ENCODE measurements around the gene BTN3A1. TPM values are rescaled to one million over a fixed set of nuclear protein-coding genes. Genes with fewer than 3 reads are reported as not detected.

BTN3A1 gene
- total and polyA plus RNA-seq, 2 of the 13 experiments (the other 11 are each of a cell fraction or from before 2014, with no cell fraction given), result 13.3 to 14.0 TPM

DNA sequence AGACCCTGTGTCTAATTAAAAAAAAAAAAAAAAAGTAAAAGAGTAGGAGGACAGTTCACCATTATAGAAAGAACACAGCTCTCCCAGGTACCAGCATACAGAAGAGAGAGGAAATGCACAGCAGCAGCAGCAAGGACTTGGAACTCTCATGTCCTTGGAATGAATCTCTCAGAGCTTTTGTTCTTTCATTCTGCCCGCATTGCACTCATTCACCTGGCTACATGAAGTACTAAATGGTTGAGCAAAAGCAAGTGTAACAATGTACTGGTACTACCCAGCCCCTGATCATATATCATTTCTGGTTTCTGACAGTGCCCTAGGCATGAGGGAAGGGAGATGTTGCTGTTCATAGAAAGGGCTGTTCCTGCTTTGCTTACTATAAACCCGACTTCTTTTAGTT is 26.1 kb downstream of the BTN3A1 start:
- no peak overlapping the region for H2AFZ ChIP-seq (ENCODE audit: low read length)
- in situ Hi-C loops (cut with HindIII; ENCODE audit: extremely low pct_ligation_motif_present, low pct_unique_long_range_greater_than_20kb), result no loop called here
- WGBS (ENCODE audit: low lambda C conversion rate), result 63% methylated on average over 2 of the region's 2 CpGs
- ChIA-PET POLR2A (no interaction called here), CTCF (ENCODE audit: low intra/inter-chr PET ratio, low total read pairs) (no interaction called here)
- no peak overlapping the region for H3K4me3 ChIP-seq (replicated peaks in 1 of 3; ENCODE audit: insufficient read depth in 1 of 3, low read depth in 2 of 3, low read length in 3 of 3)
- H3K4me1 ChIP-seq (ENCODE audit: insufficient read depth, low read length), result peaks cover 21% of the 10 kb centered on the region
- BruUV-seq (replicated peaks), result no TSS peak
- FAIRE-seq, result no peak
- no peaks in the 10 kb centered on the region for H3K79me2 ChIP-seq (ENCODE audit: insufficient read depth, low read length)
- H3K27ac ChIP-seq (ENCODE audit: extremely low read length, insufficient read depth, low read length), result no peak overlapping the region
- peaks cover 7 to 25% of the 10 kb centered on the region in 2 experiments; a peak in 3 of 5 replicates for H3K36me3 ChIP-seq (replicated peaks in 1 of 2; ENCODE audit: control insufficient read depth in 1 of 2, insufficient read depth in 2 of 2, low read length in 2 of 2)
- TF ChIP-seq ATAD3A (CRISPR knock-in tag; IDR thresholded peaks at IDR 0.05), result no peak
- TF ChIP-seq, protein P1, sequence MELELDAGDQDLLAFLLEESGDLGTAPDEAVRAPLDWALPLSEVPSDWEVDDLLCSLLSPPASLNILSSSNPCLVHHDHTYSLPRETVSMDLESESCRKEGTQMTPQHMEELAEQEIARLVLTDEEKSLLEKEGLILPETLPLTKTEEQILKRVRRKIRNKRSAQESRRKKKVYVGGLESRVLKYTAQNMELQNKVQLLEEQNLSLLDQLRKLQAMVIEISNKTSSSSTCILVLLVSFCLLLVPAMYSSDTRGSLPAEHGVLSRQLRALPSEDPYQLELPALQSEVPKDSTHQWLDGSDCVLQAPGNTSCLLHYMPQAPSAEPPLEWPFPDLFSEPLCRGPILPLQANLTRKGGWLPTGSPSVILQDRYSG (CRISPR knock-in tag; IDR thresholded peaks at IDR 0.05), result no peak
- TF ChIP-seq KDM4B (CRISPR knock-in tag; IDR thresholded peaks at IDR 0.05), result no peak
- TF ChIP-seq ZNF180 (CRISPR knock-in tag; IDR thresholded peaks at IDR 0.05; ENCODE audit: borderline replicate concordance, low read depth), result no peak
- TF ChIP-seq ZNF20 (CRISPR knock-in tag; IDR thresholded peaks at IDR 0.05), result no peak
- no peak for TF ChIP-seq ZNF33A (CRISPR knock-in tag; IDR thresholded peaks at IDR 0.05; ENCODE audit: borderline replicate concordance)
- TF ChIP-seq ARHGAP35 (CRISPR knock-in tag; IDR thresholded peaks at IDR 0.05; ENCODE audit: borderline replicate concordance), result no peak
- no peaks in the 10 kb centered on the region for H3K27me3 ChIP-seq (ENCODE audit: control insufficient read depth in 1 of 2, insufficient read depth in 2 of 2, low read length in 2 of 2)
- intact Hi-C loops (cut with micrococcal nuclease; ENCODE audit: unreplicated experiment), result no loop called here
- DNase-seq (ENCODE audit: low spot score), result no peak
- no peak overlapping the region for H3K4me2 ChIP-seq (ENCODE audit: low read depth, low read length)
- no peaks in the 10 kb centered on the region for H3K9me3 ChIP-seq (ENCODE audit: low read length)
- ATAC-seq, result no peak
- H3K9ac ChIP-seq (ENCODE audit: insufficient read depth, low read depth, low read length), result no peak overlapping the region
- no peaks in the 10 kb centered on the region for H4K20me1 ChIP-seq (ENCODE audit: insufficient read depth, low read length)

DNA sequence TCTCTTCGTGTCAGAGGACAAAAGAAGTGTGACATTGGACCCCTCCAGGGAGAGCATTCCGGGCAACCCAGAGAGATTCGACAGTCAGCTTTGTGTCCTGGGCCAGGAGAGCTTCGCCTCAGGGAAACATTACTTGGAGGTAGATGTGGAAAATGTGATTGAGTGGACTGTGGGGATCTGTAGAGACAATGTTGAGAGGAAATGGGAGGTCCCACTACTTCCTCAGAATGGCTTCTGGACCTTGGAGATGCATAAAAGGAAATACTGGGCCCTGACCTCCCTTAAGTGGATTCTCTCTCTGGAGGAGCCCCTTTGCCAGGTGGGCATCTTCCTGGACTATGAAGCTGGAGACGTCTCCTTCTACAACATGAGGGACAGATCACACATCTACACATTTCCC is 28.7 kb downstream of the BTN3A1 start:
- POLR2A ChIA-PET, result no interaction called here
- ATAC-seq (no peak), DNase-seq (ENCODE audit: low spot score) (no peak), FAIRE-seq (no peak)
- Histone ChIP-seq H2AFZ (ENCODE audit: low read length) (no peak overlapping the region), H3K4me3 (replicated peaks in 1 of 3; ENCODE audit: insufficient read depth in 1 of 3, low read depth in 2 of 3, low read length in 3 of 3) (no peak overlapping the region), H3K9me3 (ENCODE audit: low read length) (no peaks in the 10 kb centered on the region), H3K4me1 (ENCODE audit: insufficient read depth, low read length) (peaks cover 10% of the 10 kb centered on the region), H3K9ac (ENCODE audit: insufficient read depth, low read depth, low read length) (no peak overlapping the region), H3K79me2 (ENCODE audit: insufficient read depth, low read length) (no peaks in the 10 kb centered on the region), H3K36me3 (replicated peaks in 1 of 2; ENCODE audit: control insufficient read depth in 1 of 2, insufficient read depth in 2 of 2, low read length in 2 of 2) (peaks cover 7 to 25% of the 10 kb centered on the region in 2 experiments; a peak in 3 of 5 replicates), H3K27ac (ENCODE audit: extremely low read length, insufficient read depth, low read length) (no peak overlapping the region), H4K20me1 (ENCODE audit: insufficient read depth, low read length) (no peaks in the 10 kb centered on the region), H3K27me3 (ENCODE audit: control insufficient read depth in 1 of 2, insufficient read depth in 2 of 2, low read length in 2 of 2) (no peaks in the 10 kb centered on the region), H3K4me2 (ENCODE audit: low read depth, low read length) (no peak overlapping the region)
- CTCF ChIA-PET (ENCODE audit: low intra/inter-chr PET ratio, low total read pairs), result no interaction called here
- in situ Hi-C loops (cut with HindIII; ENCODE audit: extremely low pct_ligation_motif_present, low pct_unique_long_range_greater_than_20kb) (no loop called here), intact Hi-C loops (cut with micrococcal nuclease; ENCODE audit: unreplicated experiment) (no loop called here)
- BruUV-seq (replicated peaks), result no TSS peak
- WGBS (ENCODE audit: low lambda C conversion rate), result 96% methylated on average over 5 of the region's 5 CpGs
- TF ChIP-seq TCF12 (IDR thresholded peaks at IDR 0.05) (no peak), TCF12 (CRISPR knock-in tag; IDR thresholded peaks at IDR 0.05) (no peak), SP5 (CRISPR knock-in tag; IDR thresholded peaks at IDR 0.05; ENCODE audit: borderline replicate concordance, low read depth) (no peak), ZNF263 (CRISPR knock-in tag; IDR thresholded peaks at IDR 0.05) (no peak), SRSF9 (IDR thresholded peaks at IDR 0.05; ENCODE audit: borderline replicate concordance, insufficient read depth, low read depth, low read length, poor library complexity, severe bottlenecking) (no peak), POGZ (CRISPR knock-in tag; IDR thresholded peaks at IDR 0.05) (no peak), ZSCAN21 (CRISPR knock-in tag; IDR thresholded peaks at IDR 0.05; ENCODE audit: borderline replicate concordance) (no peak), ZSCAN20 (CRISPR knock-in tag; IDR thresholded peaks at IDR 0.05; ENCODE audit: borderline replicate concordance) (no peak), ARID2 (CRISPR knock-in tag; IDR thresholded peaks at IDR 0.05; ENCODE audit: borderline replicate concordance) (no peak)
- TF ChIP-seq, protein P2, sequence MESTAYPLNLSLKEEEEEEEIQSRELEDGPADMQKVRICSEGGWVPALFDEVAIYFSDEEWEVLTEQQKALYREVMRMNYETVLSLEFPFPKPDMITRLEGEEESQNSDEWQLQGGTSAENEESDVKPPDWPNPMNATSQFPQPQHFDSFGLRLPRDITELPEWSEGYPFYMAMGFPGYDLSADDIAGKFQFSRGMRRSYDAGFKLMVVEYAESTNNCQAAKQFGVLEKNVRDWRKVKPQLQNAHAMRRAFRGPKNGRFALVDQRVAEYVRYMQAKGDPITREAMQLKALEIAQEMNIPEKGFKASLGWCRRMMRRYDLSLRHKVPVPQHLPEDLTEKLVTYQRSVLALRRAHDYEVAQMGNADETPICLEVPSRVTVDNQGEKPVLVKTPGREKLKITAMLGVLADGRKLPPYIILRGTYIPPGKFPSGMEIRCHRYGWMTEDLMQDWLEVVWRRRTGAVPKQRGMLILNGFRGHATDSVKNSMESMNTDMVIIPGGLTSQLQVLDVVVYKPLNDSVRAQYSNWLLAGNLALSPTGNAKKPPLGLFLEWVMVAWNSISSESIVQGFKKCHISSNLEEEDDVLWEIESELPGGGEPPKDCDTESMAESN (CRISPR knock-in tag; conservative IDR thresholded peaks at IDR 0.05), result no peak
